Spleen (tissue), 11 donors: ENCODE results near the gene CCDC102B. TPM values are rescaled to one million over a fixed set of nuclear protein-coding genes. Genes with fewer than 3 reads are reported as not detected.

Source experiments
- DNase-seq: peaks from one replicate; pipeline ENCODE4 v3.0.0-alpha.2; 2020
- H3K27ac ChIP-seq, 8 donors: fragments of 200-600 bp; sonication (generic) in 7 of 8; 1 replicate in 4 of 8; 2 replicates in 4 of 8; pipeline versions ENCODE4 v1.5.0 to v1.8.0; 2016 to 2021; ENCODE audit warnings: inconsistent platforms in 4 of 8, mild to moderate bottlenecking in 4 of 8, moderate library complexity in 1 of 8
- H3K27me3 ChIP-seq, 7 donors: fragments of 200-600 bp; sonication (generic) in 6 of 7; replicated peaks in 1 of 7; 1 replicate in 4 of 7; 2 replicates in 3 of 7; pipeline versions ENCODE4 v1.5.0 to v1.8.0; 2016 to 2021; ENCODE audit warnings: inconsistent platforms in 3 of 7, mild to moderate bottlenecking in 1 of 7
- H3K36me3 ChIP-seq, 6 donors: fragments of 200-600 bp; sonication (generic) in 5 of 6; 1 replicate in 4 of 6; 2 replicates in 2 of 6; pipeline versions ENCODE4 v1.5.0 to v1.8.0; 2016 to 2021; ENCODE audit warnings: inconsistent platforms in 2 of 6
- H3K4me1 ChIP-seq, 6 donors: fragments of 200-600 bp; sonication (generic) in 5 of 6; 1 replicate in 3 of 6; 2 replicates in 3 of 6; pipeline versions ENCODE4 v1.5.0 to v1.8.0; 2016 to 2021; ENCODE audit warnings: inconsistent platforms in 3 of 6
- H3K4me3 ChIP-seq, 8 donors: fragments of 200-600 bp; sonication (generic) in 7 of 8; 1 replicate in 4 of 8; 2 replicates in 4 of 8; pipeline versions ENCODE4 v1.5.0 to v1.8.0; 2016 to 2021; ENCODE audit warnings: inconsistent platforms in 4 of 8, mild to moderate bottlenecking in 4 of 8, moderate library complexity in 2 of 8
- H3K9me3 ChIP-seq, 8 donors: fragments of 200-600 bp; sonication (generic) in 7 of 8; 1 replicate in 4 of 8; 2 replicates in 4 of 8; pipeline versions ENCODE4 v1.5.0 to v1.8.0; 2016 to 2021; ENCODE audit warnings: inconsistent platforms in 4 of 8
- CTCF ChIP-seq, 11 experiments: fragments of 200-600 bp in 7 of 11; fragments of 450-650 bp in 4 of 11; sonication (generic) in 4 of 11; IDR thresholded peaks in 8 of 11; conservative IDR thresholded peaks in 3 of 11; 1 replicate in 7 of 11; 2 replicates in 4 of 11; pipeline versions ENCODE4 v1.4.0 to v1.8.0; 2016 to 2021; ENCODE audit warnings: antibody characterized with exemption in 11 of 11, inconsistent platforms in 4 of 11, mild to moderate bottlenecking in 1 of 11
- POLR2A ChIP-seq, 3 donors: fragments of 450-650 bp; IDR thresholded peaks; one replicate each; pipeline ENCODE4 v1.5.1; 2017; ENCODE audit warnings: antibody characterized with exemption in 3 of 3, mild to moderate bottlenecking in 1 of 3
- POLR2AphosphoS5 ChIP-seq, 3 donors: sonication (generic); formaldehyde crosslinking; IDR thresholded peaks; one replicate each; pipeline ENCODE4 v1.5.1; 2017; ENCODE audit warnings: antibody characterized with exemption in 3 of 3
- WGBS, 5 donors: extraction: QIAGEN DNeasy Blood & Tissue Kit in 3 of 5; methylation state at CpG; one replicate each; pipeline versions ENCODE4 v1.1.5 to v1.1.7; 2013 to 2018; 5-methylcytosine and 5-hydroxymethylcytosine counted together
- intact Hi-C: fragments of 100-400 bp; cut with DNase I; formaldehyde crosslinking; loops from one replicate; pipeline ENCODE4 v1.15.0; 2023; ENCODE audit warnings: low total_unique reads
- polyA plus RNA-seq, 3 donors: library from polyadenylated mRNA; stranded (reverse); fragments of 200-250 nt; gene quantifications; one replicate each; pipeline ENCODE4 v1.2.1, GENCODE V29; 2013
- total RNA-seq, 7 donors: library from RNA; depleted of rRNA in 3 of 7; stranded (reverse); fragments of >200 nt in 3 of 7; fragmentation: NEBNext Ultra II Directional in 4 of 7; extraction: Animal tissue kit (Norgen Biotek cat#: 25700) in 4 of 7; gene quantifications; one replicate each; pipeline versions ENCODE4 v1.1.0 to v1.2.1, GENCODE V29; 2016 to 2021
- donor health status: healthy with polysubstance abuse.
- donor health status: DM: no; HTN: no; CAD: no; lungs with moderate emphysema.
- donor health status: DM: no; HTN: no; CAD: no.
- donor health status: Bipolar disorder and iron deficiency.
- donor health status: healthy.
- donor health status: DM: no; HTN: no; CAD: no.
- donor health status: DM: yes; HTN: yes; CAD: no.

CCDC102B gene
- total and polyA plus RNA-seq, 10 donors, result 3.2 to 14.7 (median 7.0) TPM

DNA sequence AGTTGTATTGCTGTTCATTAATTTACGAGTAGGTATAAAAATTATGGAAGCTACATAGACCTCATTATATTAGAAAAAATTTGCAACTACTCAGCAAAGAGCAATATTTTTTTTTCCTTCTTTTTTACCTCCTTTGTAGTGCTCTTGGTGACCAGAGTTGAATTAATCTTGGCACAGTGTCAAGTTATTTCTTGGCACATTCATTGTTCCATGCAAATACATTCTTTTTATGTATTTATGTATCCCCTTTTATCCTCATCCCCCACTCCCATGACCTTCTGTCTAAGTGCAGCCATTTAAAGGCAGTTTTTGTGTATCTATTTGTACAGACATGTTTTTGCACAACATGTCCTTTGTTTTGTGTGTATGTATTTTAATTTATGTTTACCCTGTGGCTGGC, 224.5 kb downstream of the CCDC102B start:
- intact Hi-C loops, result no loop called here
- H3K36me3 ChIP-seq, result no peaks in the 10 kb centered on the region
- H3K27me3 ChIP-seq, result no peaks in the 10 kb centered on the region
- no peak for DNase-seq
- H3K9me3 ChIP-seq, result no peaks in the 10 kb centered on the region
- H3K4me1 ChIP-seq, result no peaks in the 10 kb centered on the region
- no peak overlapping the region for H3K4me3 ChIP-seq
- TF ChIP-seq CTCF (IDR thresholded peaks at IDR 0.05 in 8 of 11, conservative IDR thresholded peaks at IDR 0.05 in 3 of 11) (no peak), POLR2A (IDR thresholded peaks at IDR 0.05) (no peak), POLR2AphosphoS5 (IDR thresholded peaks at IDR 0.05) (no peak)
- 78 to 95% (median 86%) methylated on average over 1 of the region's 1 CpG for WGBS, 5 donors
- no peak overlapping the region for H3K27ac ChIP-seq

- TF ChIP-seq CTCF (IDR thresholded peaks at IDR 0.05 in 8 of 11, conservative IDR thresholded peaks at IDR 0.05 in 3 of 11) (no peak), POLR2A (IDR thresholded peaks at IDR 0.05) (no peak), POLR2AphosphoS5 (IDR thresholded peaks at IDR 0.05) (no peak)
- Histone ChIP-seq H3K4me3 (no peak overlapping the region), H3K27me3 (no peaks in the 10 kb centered on the region), H3K27ac (no peak overlapping the region), H3K9me3 (no peaks in the 10 kb centered on the region), H3K4me1 (no peaks in the 10 kb centered on the region), H3K36me3 (no peaks in the 10 kb centered on the region)
- no peak for DNase-seq
- WGBS, 5 donors, result 85 to 95% (median 88%) methylated on average over 1 of the region's 1 CpG
- intact Hi-C loops, result no loop called here
Measured at GRCh38 chr18:69031571-69031970, 233.7 kb downstream of the CCDC102B start.

DNA sequence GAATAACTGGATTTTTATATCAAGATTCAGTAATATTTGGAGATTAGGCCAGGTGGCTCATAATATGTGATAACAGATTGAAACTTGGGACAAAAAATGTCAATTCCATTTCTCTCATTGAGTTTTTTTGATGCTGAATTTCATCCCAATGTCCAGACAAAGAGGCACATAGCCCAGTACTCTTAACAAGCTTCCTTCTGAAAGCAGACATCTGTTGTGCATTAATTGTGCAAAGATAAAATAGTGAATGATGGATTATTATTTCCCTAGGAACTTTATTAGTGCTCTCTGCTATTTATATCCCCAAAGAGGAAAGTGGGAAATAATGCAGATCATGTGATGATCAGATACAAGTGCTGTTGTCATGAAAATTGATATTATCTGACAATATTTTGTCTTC, 234.1 kb downstream of the CCDC102B start:
- Histone ChIP-seq H3K9me3 (no peaks in the 10 kb centered on the region), H3K4me1 (no peaks in the 10 kb centered on the region), H3K27ac (no peak overlapping the region), H3K4me3 (no peak overlapping the region), H3K27me3 (no peaks in the 10 kb centered on the region), H3K36me3 (no peaks in the 10 kb centered on the region)
- intact Hi-C loops, result no loop called here
- DNase-seq, result no peak
- TF ChIP-seq POLR2AphosphoS5 (IDR thresholded peaks at IDR 0.05), result no peak
- no peak for TF ChIP-seq CTCF (IDR thresholded peaks at IDR 0.05 in 8 of 11, conservative IDR thresholded peaks at IDR 0.05 in 3 of 11)
- TF ChIP-seq POLR2A (IDR thresholded peaks at IDR 0.05), result no peak

DNA sequence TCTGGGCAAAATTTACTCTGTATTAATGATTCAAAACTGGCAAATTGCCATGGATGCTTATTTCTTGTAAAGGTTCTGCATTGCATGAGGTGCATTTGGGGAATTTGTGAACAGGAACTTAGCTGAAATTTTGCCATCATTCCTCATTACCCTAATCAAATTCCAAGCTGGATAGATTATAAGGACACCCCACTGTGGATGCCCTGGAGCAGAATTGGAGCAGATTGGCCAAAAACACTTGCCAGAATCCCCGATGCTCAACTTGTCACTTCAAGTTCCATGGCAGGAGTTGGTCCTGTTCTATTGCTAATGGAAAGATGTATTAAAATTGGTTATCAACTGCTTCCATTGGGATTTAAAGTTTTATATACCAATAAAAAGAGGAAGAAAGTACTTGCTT, 237.9 kb downstream of the CCDC102B start:
- DNase-seq, result no peak
- Histone ChIP-seq H3K36me3 (no peaks in the 10 kb centered on the region), H3K9me3 (no peaks in the 10 kb centered on the region), H3K4me1 (no peaks in the 10 kb centered on the region), H3K27me3 (no peaks in the 10 kb centered on the region), H3K4me3 (no peak overlapping the region), H3K27ac (no peak overlapping the region)
- intact Hi-C loops, result no loop called here
- TF ChIP-seq CTCF (IDR thresholded peaks at IDR 0.05 in 8 of 11, conservative IDR thresholded peaks at IDR 0.05 in 3 of 11) (no peak), POLR2AphosphoS5 (IDR thresholded peaks at IDR 0.05) (no peak), POLR2A (IDR thresholded peaks at IDR 0.05) (no peak)
- WGBS, 5 donors, result 86 to 97% (median 91%) methylated on average over 1 of the region's 1 CpG
